Loucy (cell line): ENCODE measurements around the gene EEFSEC.

Source experiments
- CTCF ChIP-seq: fragments of 200-600 bp; sonication (generic); conservative IDR thresholded peaks from 2 replicates; pipeline ENCODE4 v1.5.1; 2014; ENCODE audit warnings: mild to moderate bottlenecking, antibody characterized with exemption, low read length
- EZH2phosphoT487 ChIP-seq: fragments of 200-600 bp; IDR thresholded peaks from 2 replicates; pipeline ENCODE4 v1.6.1; 2018; ENCODE audit warnings: antibody characterized with exemption, mild to moderate bottlenecking, moderate library complexity, borderline replicate concordance

GRCh38 chr3:128290484-128290883 is 137.2 kb downstream of the EEFSEC start:
- TF ChIP-seq EZH2phosphoT487: no peak
- no peak for TF ChIP-seq CTCF
